Astrocyte (in vitro differentiated cells and primary cell): ENCODE results near the gene GNAS-AS1. TPM values are rescaled to one million over a fixed set of nuclear protein-coding genes. Genes with fewer than 3 reads are reported as not detected.

Experiments used
- DNase-seq: peaks from one replicate; pipeline ENCODE4 v3.0.0-alpha.2; 2010; ENCODE audit warnings: low read depth
- FAIRE-seq: peaks from 2 replicates; lab custom pipeline; 2011; peaks lifted over from hg19 to GRCh38; lab: Jason Lieb, UNC
- H2AFZ ChIP-seq: 2 replicates; pipeline ENCODE4 v1.6.0; 2012; ENCODE audit warnings: low read depth, low read length, inconsistent platforms
- H3K27ac ChIP-seq: 2 replicates; pipeline ENCODE4 v1.5.1; 2011; ENCODE audit warnings: low read depth, low read length, inconsistent platforms
- H3K27me3 ChIP-seq: 2 replicates; pipeline ENCODE4 v1.6.0; 2011; ENCODE audit warnings: low read length, inconsistent platforms; ENCODE audit not compliant: insufficient read depth
- H3K36me3 ChIP-seq: 2 replicates; pipeline ENCODE4 v1.5.1; 2011; ENCODE audit warnings: low read length, inconsistent platforms; ENCODE audit not compliant: insufficient read depth
- H3K4me1 ChIP-seq: 2 replicates; pipeline ENCODE4 v1.5.1; 2011; ENCODE audit warnings: low read length, inconsistent platforms; ENCODE audit not compliant: insufficient read depth
- H3K4me2 ChIP-seq: 2 replicates; pipeline ENCODE4 v1.6.0; 2012; ENCODE audit warnings: low read length, inconsistent platforms
- H3K4me3 ChIP-seq: 2 replicates; pipeline ENCODE4 v1.5.1; 2011; ENCODE audit warnings: low read depth, mild to moderate bottlenecking, low read length, inconsistent platforms; ENCODE audit not compliant: insufficient read depth
- H3K79me2 ChIP-seq: 2 replicates; pipeline ENCODE4 v1.6.0; 2012; ENCODE audit warnings: mild to moderate bottlenecking, low read length, inconsistent platforms; ENCODE audit not compliant: insufficient read depth
- H3K9ac ChIP-seq: 2 replicates; pipeline ENCODE4 v1.6.0; 2012; ENCODE audit warnings: mild to moderate bottlenecking, low read length, inconsistent platforms
- H3K9me3 ChIP-seq: 2 replicates; pipeline ENCODE4 v1.5.1; 2012; ENCODE audit warnings: low read depth, mild to moderate bottlenecking, low read length, inconsistent platforms; ENCODE audit not compliant: insufficient read depth
- H4K20me1 ChIP-seq: 2 replicates; pipeline ENCODE4 v1.6.0; 2012; ENCODE audit warnings: low read length, inconsistent platforms; ENCODE audit not compliant: insufficient read depth
- H3K27ac Mint-ChIP-seq: one replicate; pipeline ENCODE4 v1.8.0; 2021; ENCODE audit warnings: mild to moderate bottlenecking, mixed read lengths; ENCODE audit not compliant: unreplicated experiment
- H3K27me3 Mint-ChIP-seq: one replicate; pipeline ENCODE4 v1.8.0; 2021; ENCODE audit warnings: low read depth, mixed read lengths; ENCODE audit not compliant: unreplicated experiment
- H3K36me3 Mint-ChIP-seq: one replicate; pipeline ENCODE4 v1.8.0; 2021; ENCODE audit warnings: low read depth, mixed read lengths; ENCODE audit not compliant: unreplicated experiment
- H3K4me1 Mint-ChIP-seq: one replicate; pipeline ENCODE4 v1.8.0; 2021; ENCODE audit warnings: low read depth, mixed read lengths; ENCODE audit not compliant: unreplicated experiment
- H3K4me3 Mint-ChIP-seq: one replicate; pipeline ENCODE4 v1.8.0; 2021; ENCODE audit warnings: mild to moderate bottlenecking, moderate library complexity, mixed read lengths; ENCODE audit not compliant: unreplicated experiment
- H3K9me3 Mint-ChIP-seq: one replicate; pipeline ENCODE4 v1.8.0; 2021; ENCODE audit warnings: mild to moderate bottlenecking, mixed read lengths; ENCODE audit not compliant: unreplicated experiment
- CTCF ChIP-seq: IDR thresholded peaks from 2 replicates; pipeline ENCODE4 v1.5.1; 2011; ENCODE audit warnings: low read depth, mild to moderate bottlenecking, inconsistent platforms, low read length, moderate library complexity; ENCODE audit not compliant: insufficient read depth
- EZH2 ChIP-seq: IDR thresholded peaks from 2 replicates; pipeline ENCODE4 v1.6.1; 2012; ENCODE audit warnings: mild to moderate bottlenecking, low read length, inconsistent platforms; ENCODE audit not compliant: insufficient read depth
- microRNA-seq: library from miRNA; unstranded; fragments of <30 nt; microRNA quantifications from one replicate; pipeline ENCODE4 v1.2.0, GENCODE V29; 2020
- total RNA-seq: library from RNA; stranded (reverse); gene quantifications from 2 replicates; pipeline ENCODE4 v1.2.1, GENCODE V29; 2021

Gene GNAS-AS1
- total RNA-seq, 1 donor from 2014 or later = 3.8 TPM

DNA sequence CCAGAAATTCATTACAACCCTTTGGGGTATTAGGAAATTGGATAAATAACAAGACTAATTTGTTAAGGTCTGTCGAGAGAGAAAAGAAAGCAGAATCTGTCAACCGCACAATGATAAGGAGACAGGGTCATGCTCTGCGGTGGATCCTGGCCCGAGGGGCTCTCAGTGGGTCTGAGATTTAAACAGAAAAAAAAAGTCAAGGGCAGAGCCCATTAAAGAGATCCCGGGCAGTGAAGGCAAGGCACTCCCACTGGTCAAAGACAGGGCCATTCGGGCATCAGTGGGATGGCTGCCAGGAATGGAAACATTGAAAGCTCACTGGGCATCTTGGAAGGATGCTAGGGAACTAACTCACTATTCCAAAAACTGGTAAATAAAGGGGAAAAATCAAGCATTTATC lies 77.9 kb downstream of the GNAS-AS1 start:
- peaks cover 56% of the 10 kb centered on the region for H3K27me3 Mint-ChIP-seq
- H3K27ac Mint-ChIP-seq = no peak overlapping the region
- Histone ChIP-seq H3K9ac (no peak overlapping the region), H4K20me1 (no peaks in the 10 kb centered on the region), H3K4me3 (no peak overlapping the region), H3K27ac (no peak overlapping the region), H3K4me2 (no peak overlapping the region), H2AFZ (no peak overlapping the region), H3K36me3 (no peaks in the 10 kb centered on the region), H3K79me2 (no peaks in the 10 kb centered on the region), H3K4me1 (no peaks in the 10 kb centered on the region), H3K9me3 (no peaks in the 10 kb centered on the region), H3K27me3 (peaks cover 9% of the 10 kb centered on the region)
- no peak for DNase-seq
- H3K36me3 Mint-ChIP-seq = no peaks in the 10 kb centered on the region
- TF ChIP-seq EZH2 = no peak
- TF ChIP-seq CTCF = no peak
- H3K4me3 Mint-ChIP-seq = no peak overlapping the region
- FAIRE-seq = no peak
- peaks cover 4% of the 10 kb centered on the region for H3K4me1 Mint-ChIP-seq
- H3K9me3 Mint-ChIP-seq = peaks cover 1% of the 10 kb centered on the region

Small RNAs within 50 kb of the gene (microRNA-seq; reads per million reads assigned to microRNA genes)
- not detected for gene MIR298

Other genes with a start within 250 kb of the GNAS-AS1 start
- 54.3 and 59.3 TPM in 2 replicates for gene STX16, start 199.6 kb downstream of the GNAS-AS1 start, total RNA-seq
- 25.4 and 27.1 TPM in 2 replicates for gene NPEPL1, start 158.1 kb downstream of the GNAS-AS1 start, total RNA-seq
- 1,937 and 2,003 TPM in 2 replicates for gene GNAS, start 1.8 kb upstream of the GNAS-AS1 start, total RNA-seq
- gene NELFCD, start 130.4 kb upstream of the GNAS-AS1 start, total RNA-seq = 56.7 and 70.4 TPM in 2 replicates
- 112 and 126 TPM in 2 replicates for gene CTSZ, start 156.4 kb upstream of the GNAS-AS1 start, total RNA-seq
- not detected in 2 replicates for gene TUBB1, start 168.5 kb upstream of the GNAS-AS1 start, total RNA-seq
- 91.0 and 94.4 TPM in 2 replicates for gene ATP5F1E, start 181.4 kb upstream of the GNAS-AS1 start, total RNA-seq
- 55.1 and 68.8 TPM in 2 replicates for gene PRELID3B, start 191.9 kb upstream of the GNAS-AS1 start, total RNA-seq